Left kidney (tissue), 2 donors: Measurements from ENCODE around the gene AKAP6. TPM values are rescaled to one million over a fixed set of nuclear protein-coding genes. Genes with fewer than 3 reads are reported as not detected.

ENCODE experiments used
- DNase-seq: peaks from one replicate; pipeline ENCODE4 v3.0.0-alpha.2; 2013
- polyA plus RNA-seq: library from polyadenylated mRNA; unstranded; fragments of 120-200 nt; gene quantifications from one replicate; pipeline ENCODE4 v1.2.1, GENCODE V29; 2013; ENCODE audit not compliant: insufficient read length

The AKAP6 gene
- polyA plus RNA-seq, 1 donor, result 2.9 TPM

DNA sequence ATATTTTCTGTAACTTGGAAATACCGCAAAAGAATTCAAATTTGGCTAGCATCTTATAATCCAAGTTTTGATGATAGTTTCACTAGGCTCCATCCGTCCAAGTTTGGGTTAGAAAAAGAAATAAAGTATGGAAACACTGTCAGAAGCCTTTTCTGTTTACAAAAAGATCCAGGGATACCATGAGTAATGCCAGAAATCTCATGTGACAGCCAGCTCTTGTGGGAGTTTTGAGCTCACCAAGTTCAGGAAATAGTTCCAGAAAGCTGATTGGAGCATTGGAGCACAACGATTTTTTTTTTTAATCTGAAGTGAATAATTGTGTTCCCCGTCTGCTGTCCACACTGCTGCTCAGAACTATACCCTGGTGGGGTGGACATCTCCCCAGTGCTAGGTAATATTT, 379.9 kb downstream of the AKAP6 start:
- peak; percentile 42 for DNase-seq

GRCh38 chr14:32710231-32710671, 381.2 kb downstream of the AKAP6 start:
- DNase-seq, result no peak

GRCh38 chr14:32710731-32711680, 381.9 kb downstream of the AKAP6 start:
- DNase-seq, result peak; percentile 57

GRCh38 chr14:32713856-32714255, 384.8 kb downstream of the AKAP6 start:
- DNase-seq, result no peak

DNA sequence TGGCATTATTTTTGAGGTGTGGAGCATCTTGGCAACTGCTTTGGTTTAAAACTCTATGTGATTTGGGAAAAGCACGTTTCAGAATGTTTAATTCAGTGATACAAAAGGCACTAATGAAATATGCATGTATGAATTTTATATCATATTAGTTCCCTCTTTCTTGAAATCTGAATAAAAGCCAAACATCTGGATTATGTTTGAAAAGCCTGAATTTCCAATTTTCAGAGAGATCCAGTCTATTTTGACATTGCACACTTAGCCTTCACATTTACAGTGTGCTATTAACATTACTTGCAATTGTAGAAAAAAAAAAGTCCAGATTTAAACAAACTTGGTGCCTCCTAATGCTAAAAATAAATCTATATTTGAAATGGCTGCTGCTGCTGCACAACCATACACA, 390.5 kb downstream of the AKAP6 start:
- no peak for DNase-seq

DNA sequence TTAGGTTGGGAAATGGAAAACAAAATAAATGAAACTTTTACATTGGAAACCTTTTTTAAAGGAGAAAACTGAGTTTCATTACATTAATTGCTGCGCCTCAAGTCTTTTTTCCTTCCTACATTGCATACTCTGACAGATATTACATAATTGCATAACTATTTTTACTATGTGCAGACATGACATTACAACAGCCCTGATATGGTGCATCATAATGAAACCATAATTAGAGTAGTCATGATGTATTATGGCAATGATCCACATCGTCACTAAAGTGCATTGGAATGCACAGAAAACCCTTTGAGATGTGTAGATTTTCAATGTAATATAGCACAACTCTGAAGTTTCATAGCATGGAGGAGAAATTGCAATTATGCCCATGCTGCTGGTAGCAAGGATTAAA, 391.8 kb downstream of the AKAP6 start:
- no peak for DNase-seq

DNA sequence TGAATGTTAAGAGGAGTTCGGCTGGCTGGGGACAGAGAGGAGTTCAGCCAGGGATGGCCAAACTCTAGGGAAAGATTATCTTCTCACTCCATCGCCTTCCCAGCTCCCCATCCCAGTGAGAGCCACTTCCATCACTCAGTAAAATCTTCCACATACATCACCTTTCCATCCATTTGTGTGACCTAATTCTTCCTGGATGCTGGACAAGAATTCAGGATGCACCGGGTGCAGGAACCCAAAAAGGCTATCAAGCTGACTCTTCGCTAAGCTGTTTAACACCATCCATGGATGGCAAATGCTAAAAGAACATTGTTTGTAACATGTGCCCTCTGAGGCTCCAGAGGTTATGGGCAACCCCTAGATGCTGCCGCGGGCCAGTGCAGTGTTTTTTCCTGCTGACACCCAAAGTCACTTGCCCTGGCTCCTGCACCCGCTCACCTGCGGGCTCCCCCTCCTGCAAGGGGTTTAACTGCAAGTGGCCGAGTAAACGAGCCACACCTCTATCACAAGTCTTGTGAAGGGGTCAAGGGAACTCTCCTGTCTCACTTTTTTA, 393.6 kb downstream of the AKAP6 start:
- DNase-seq, result no peak

DNA sequence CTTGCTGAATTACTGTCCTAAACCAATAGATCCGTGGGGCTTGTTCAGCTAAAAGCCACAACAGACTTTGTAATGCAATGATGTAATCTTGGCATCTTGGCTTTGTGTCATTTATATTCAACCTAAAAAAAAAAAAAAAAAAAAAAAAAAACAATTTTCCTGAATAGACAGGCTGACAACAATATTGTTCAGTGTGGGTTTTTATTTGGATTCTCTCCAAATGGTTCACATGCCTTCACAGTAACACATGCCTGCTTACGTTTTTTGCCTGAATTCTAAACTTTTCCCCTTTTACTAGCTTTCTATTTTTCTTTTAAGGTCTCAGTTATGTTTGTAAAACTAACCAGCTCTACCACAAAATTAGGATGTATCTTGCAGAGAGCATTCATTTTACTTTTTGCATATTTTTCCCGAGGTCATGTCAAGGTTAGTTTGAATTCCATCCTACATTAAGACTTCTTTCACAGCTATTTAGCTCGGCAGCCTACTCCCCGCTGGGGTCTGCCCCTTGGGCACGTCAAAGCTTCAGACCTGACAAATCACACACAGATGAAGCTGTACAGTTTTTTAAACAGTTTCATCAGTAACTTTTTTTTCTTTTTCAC, 395.9 kb downstream of the AKAP6 start:
- DNase-seq, result no peak

GRCh38 chr14:32726516-32726915, 397.4 kb downstream of the AKAP6 start:
- no peak for DNase-seq

DNA sequence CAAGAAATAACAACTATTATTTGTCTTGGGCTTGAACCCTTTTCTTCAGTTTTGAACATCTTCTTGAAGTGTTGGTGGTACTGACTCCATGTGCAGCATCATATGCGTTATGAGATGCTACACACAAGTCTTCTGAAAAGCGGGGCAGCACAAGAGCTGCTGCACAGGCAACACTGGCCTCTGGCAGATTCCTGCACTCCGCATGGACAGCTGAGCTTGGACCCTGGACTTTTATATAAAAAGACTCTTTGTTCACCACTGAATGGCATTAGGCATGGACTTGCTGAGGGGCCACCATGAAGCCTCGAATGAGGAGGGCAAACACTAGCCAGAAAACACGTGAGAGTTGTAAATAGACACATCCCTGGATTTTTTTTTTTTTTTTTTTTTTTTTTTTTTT, 398.7 kb downstream of the AKAP6 start:
- no peak for DNase-seq

DNA sequence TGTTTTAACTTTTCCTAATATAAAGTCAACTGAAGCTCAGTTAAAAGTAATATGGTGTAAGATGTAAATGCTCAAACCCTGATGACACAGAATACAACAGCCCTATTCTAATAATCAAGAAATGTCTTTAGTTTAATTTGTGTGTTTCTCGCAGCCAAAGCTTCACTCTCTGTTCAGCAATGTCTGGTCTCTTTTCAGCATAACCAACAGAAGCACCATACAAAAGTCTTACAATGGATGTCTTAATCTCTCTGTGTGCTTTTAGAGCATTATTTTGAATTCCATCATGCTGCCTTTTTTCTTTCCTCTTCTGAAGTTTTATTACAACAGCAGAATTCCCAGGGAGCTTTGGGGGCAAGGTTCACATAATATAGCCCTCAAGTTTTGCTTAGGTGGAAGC, 399.4 kb downstream of the AKAP6 start:
- DNase-seq, result no peak

DNA sequence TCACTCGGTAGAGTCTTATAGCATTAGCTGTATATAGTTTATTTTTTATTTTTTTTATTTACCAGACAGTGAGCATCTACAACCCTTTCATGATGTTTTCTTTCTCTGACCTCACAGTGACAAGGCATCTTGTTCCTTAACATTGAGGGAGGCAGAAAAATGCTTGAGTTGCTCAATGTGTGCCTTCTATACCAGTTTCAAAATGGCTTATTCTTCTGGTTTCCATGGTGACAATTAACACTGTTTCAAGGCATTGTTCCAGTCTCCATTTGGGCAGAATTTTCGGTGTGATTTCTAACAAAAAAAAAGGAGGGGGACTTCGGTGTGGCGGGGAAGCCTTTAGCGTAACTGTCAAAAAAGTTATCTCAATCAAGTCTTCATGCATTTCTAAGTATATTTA, 399.9 kb downstream of the AKAP6 start:
- no peak for DNase-seq

DNA sequence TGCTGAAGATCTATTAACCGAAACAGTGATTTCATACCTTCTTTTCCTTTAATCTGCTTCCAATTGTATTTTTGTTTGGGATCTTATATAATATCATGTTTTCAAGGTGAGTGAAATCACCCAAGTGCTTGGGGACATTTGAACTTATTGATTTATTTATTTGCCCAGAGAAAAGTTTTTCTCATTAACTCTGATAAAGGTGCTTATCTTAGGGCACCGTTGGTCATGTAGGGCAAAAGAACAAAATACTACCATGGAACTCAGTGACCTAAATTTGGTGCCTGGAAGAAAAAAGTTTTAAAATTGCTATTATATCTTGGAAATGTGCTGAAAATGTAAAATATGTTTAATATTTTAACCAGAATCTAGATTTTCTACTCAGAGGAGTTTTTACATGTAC, 402.2 kb downstream of the AKAP6 start:
- DNase-seq, result no peak

DNA sequence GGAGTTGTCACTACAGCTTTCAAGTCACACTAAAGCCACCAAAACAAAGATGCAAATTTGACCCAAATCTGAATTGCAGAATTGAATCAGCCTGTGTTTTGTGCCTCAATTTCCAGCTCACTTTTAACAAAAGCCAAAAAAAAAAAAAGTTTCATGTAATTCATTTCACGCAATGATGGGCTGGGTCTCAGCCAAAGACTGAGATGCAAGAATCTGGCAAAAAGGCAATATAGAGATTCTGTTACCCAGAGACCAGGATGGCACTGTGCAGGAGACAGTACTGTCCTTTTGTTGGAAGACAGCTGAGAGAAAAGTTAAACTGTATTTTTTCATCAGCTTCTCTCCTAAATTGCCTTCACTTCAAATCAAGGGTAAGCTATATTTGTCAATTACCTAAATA, 403.9 kb downstream of the AKAP6 start:
- no peak for DNase-seq

GRCh38 chr14:32734261-32734660, 405.2 kb downstream of the AKAP6 start:
- no peak for DNase-seq

- no peak for DNase-seq
Measured at GRCh38 chr14:32737621-32738020, 408.5 kb downstream of the AKAP6 start.

GRCh38 chr14:32738206-32738871, 409.2 kb downstream of the AKAP6 start:
- DNase-seq, result no peak

DNA sequence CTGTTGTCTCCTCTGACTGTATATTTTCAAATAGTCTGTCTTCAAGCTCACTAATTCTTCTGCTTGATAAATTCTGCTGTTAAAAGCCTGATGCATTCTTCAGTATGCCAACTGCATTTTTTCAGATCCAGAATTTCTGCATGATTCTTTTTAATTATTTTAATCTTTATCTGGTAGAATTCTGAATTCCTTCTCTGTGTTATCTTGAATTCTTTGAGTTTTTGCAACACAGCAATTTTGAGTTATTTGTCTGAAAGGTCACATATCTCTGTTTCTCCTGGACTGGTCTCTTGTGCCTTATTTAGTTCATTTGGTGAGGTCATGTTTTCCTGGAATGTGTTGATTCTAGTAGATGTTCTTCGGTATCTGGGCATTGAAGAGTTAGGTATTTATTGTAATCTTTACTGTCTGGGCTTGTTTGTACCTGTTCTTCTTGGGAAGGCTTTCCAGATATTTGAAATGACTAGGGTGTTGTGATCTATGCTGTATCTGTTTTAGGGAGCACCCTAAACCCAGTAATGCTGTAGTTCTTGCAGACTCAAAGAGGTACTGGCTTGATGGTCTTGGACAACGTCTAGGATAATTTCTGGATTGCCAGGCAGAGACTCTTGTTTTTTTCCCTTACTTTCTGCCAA, 415.8 kb downstream of the AKAP6 start:
- no peak for DNase-seq

DNA sequence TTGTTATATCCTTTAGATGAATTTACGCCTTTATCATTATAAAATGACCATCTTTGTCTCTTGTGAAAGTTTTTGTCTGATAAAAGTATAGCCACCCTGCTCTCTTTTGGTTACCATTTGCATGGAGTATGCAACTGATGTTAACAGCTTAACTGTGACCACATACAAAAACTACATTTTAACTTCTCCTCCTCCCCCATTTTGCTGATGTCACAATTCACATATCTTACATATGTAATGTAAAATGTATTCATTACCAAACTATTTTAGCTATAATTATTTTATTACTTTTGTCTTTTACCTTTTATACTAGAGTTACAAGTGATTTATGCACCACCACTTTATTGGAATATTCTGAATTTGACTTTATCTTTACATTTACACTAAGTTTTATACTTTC, 425.1 kb downstream of the AKAP6 start:
- no peak for DNase-seq

DNA sequence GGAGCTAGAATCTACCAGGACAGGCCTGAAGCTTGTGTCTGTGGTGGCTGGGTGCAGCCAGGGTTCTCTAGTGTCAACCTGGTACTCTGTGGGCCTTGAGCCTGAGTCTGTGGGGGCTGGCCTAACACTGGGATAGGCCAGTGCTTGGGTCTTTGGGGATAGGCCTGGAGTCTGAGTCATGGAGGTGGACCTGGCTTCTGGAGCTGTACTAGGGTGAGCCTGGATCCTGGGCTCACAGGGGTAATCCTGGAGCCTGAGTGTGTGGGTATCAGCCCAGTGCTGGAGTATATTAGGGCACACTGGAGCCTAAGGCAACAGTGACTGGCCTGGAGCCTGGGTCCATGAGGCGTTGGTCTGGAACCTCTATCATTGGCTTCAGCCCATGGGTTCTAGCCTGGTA, 427.1 kb downstream of the AKAP6 start:
- DNase-seq, result no peak

- DNase-seq, result no peak
Measured at GRCh38 chr14:32756775-32757174, 427.7 kb downstream of the AKAP6 start.

DNA sequence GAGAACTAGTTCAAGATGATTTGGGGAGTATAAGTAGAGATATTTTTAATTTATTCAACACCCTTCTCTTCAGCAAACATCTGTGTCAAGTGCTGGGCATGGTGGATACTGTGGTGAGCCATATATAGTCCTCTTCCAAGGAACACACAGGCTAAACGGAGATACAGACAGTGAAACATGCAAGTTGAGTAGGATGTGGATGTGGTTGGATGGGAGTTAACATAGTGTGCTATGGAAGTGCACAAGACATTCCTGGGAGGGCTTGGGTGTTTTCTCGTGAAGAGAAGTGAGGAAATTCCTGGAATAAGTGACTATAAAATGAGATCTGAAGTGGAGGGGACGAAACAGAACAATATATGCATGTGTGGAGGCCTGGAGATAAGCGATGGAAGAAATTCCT, 428.5 kb downstream of the AKAP6 start:
- DNase-seq, result no peak
